DND-41 (cell line): ENCODE measurements around the gene MACROD1.

ENCODE experiments used
- EZH2 ChIP-seq: IDR thresholded peaks from 3 replicates; pipeline ENCODE4 v1.6.1; 2012; ENCODE audit warnings: borderline replicate concordance, low read depth, mild to moderate bottlenecking, moderate library complexity, low read length, inconsistent platforms; ENCODE audit not compliant: severe bottlenecking
- TF ChIP-seq, protein P1 (sequence below): IDR thresholded peaks from 2 replicates; pipeline ENCODE4 v1.5.1; 2012; ENCODE audit warnings: borderline replicate concordance, low read length, moderate library complexity, mild to moderate bottlenecking; ENCODE audit not compliant: poor library complexity, severe bottlenecking; ENCODE audit errors: extremely low read depth

- TF ChIP-seq, protein P1, sequence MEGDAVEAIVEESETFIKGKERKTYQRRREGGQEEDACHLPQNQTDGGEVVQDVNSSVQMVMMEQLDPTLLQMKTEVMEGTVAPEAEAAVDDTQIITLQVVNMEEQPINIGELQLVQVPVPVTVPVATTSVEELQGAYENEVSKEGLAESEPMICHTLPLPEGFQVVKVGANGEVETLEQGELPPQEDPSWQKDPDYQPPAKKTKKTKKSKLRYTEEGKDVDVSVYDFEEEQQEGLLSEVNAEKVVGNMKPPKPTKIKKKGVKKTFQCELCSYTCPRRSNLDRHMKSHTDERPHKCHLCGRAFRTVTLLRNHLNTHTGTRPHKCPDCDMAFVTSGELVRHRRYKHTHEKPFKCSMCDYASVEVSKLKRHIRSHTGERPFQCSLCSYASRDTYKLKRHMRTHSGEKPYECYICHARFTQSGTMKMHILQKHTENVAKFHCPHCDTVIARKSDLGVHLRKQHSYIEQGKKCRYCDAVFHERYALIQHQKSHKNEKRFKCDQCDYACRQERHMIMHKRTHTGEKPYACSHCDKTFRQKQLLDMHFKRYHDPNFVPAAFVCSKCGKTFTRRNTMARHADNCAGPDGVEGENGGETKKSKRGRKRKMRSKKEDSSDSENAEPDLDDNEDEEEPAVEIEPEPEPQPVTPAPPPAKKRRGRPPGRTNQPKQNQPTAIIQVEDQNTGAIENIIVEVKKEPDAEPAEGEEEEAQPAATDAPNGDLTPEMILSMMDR, result no peak
- TF ChIP-seq EZH2, result no peak
Observed at GRCh38 chr11:64156235-64157011, 9.5 kb downstream of the MACROD1 start.
